GM19025 (cell line): ENCODE measurements around the gene EXPH5.
A peak's percentile ranks its signal among the peaks of the same experiment; 100 is the strongest.
"Not testable (repeated sequence)": the region's sequence is repeated elsewhere in the genome, so short reads cannot be mapped to it uniquely, and the experiment has no call there.

Experiments used
- ATAC-seq: cut with Tn5 transposase; IDR thresholded peaks from one replicate; pipeline ENCODE4 v1.9.1; 2021; ENCODE audit warnings: mild to moderate bottlenecking, low read depth, moderate library complexity; ENCODE audit not compliant: unreplicated experiment

The EXPH5 gene

GRCh38 chr11:108606495-108607160, 13.1 kb upstream of the EXPH5 start:
- ATAC-seq, result no peak

- no peak for ATAC-seq
Observed at GRCh38 chr11:108606070-108606469, 12.5 kb upstream of the EXPH5 start.

GRCh38 chr11:108602818-108603217, 9.2 kb upstream of the EXPH5 start:
- not testable (repeated sequence) for ATAC-seq

GRCh38 chr11:108601150-108601549, 7.6 kb upstream of the EXPH5 start:
- ATAC-seq, result no peak

DNA sequence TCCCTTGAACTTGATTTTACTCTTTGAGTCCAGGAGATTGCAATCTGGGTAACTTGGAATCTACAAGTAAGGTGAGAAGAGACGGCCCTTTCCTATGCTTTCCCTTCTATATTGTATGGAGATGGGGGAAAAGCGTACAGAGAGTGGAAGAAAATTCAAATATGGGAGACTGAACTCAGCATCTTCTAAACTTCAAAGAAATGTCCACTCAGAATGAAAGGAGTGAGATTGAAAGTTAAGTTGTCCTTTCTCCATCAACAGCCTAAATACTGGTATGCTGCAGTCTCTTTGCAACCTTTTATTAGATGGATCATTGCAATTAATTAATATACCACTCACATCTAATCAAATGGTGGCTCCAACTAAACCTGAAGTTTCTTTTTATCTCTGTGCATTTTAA, 6.4 kb upstream of the EXPH5 start:
- ATAC-seq, result no peak

- no peak for ATAC-seq
Observed at GRCh38 chr11:108597736-108598355, 4.3 kb upstream of the EXPH5 start.

DNA sequence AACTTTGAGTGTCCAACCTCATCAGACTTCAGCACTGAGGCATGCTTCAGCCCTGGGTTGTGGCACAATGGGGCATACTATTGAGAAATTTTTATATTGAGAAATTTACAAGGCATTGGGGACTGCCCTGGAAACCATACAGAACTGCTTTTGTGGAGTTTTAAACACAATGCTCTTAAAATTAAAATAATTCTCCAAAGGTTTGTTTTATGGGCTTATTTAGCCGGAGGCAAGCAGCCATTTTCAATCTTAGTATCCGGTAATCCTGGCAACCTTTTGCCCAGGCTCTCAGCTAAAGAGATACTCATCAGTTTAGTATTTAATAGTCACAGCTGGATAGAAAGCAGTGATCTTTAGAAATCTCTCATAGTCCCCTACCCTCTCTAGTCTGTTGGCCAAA, 3.1 kb upstream of the EXPH5 start:
- ATAC-seq, result no peak

DNA sequence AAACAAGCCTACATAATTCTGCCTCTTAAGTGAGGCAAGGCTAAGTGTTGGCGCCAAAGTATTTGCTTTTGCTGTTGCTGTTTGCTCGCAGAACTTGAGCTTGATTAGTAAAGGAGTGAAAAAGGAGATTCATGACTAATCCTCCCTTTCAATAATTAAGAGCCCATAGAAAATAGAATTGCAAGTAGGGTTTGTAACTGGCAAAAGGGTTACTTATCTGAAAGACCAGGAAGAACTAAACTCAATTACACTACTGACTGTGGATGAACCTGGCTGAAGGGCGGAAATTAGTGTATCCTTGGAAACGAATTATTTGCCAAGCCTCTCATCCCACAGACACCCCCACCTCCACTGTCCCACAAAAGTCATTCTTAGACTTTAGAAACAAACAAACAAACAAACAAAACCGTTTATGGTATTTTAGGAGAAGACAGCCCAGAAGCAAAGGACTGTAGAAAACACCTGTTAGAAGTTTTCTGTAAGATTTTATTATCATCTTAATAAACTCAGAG, 411 bp upstream of the EXPH5 start:
- ATAC-seq, result no peak

- peak; percentile 18 for ATAC-seq
Observed at GRCh38 chr11:108592591-108593213, 866 bp downstream of the EXPH5 start.

- ATAC-seq, result no peak
Observed at GRCh38 chr11:108591893-108592292, 1.7 kb downstream of the EXPH5 start.

GRCh38 chr11:108589136-108589535, 4.4 kb downstream of the EXPH5 start:
- no peak for ATAC-seq

- no peak for ATAC-seq
Observed at GRCh38 chr11:108588287-108588686, 5.3 kb downstream of the EXPH5 start.

GRCh38 chr11:108587109-108587508, 6.5 kb downstream of the EXPH5 start:
- ATAC-seq, result no peak

- ATAC-seq, result no peak
Observed at GRCh38 chr11:108586600-108586999, 7.0 kb downstream of the EXPH5 start.

DNA sequence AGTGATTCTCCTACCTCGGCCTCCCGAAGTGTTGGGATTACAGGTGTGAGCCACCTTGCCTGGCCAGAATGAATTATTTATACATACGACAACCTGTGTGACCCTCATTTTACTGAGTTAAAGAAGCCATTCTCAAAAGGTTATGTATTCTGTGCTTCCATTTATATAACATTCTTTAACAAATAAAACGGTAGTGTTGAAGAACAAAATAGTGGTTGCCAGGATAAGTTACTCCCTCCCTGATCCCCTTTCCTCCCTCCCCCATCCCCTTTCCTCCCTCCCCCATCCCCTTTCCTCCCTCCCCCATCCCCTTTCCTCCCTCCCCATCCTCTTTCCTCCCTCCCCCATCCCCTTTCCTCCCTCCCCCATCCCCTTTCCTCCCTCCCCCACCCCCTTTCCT, 7.4 kb downstream of the EXPH5 start:
- not testable (repeated sequence) for ATAC-seq

DNA sequence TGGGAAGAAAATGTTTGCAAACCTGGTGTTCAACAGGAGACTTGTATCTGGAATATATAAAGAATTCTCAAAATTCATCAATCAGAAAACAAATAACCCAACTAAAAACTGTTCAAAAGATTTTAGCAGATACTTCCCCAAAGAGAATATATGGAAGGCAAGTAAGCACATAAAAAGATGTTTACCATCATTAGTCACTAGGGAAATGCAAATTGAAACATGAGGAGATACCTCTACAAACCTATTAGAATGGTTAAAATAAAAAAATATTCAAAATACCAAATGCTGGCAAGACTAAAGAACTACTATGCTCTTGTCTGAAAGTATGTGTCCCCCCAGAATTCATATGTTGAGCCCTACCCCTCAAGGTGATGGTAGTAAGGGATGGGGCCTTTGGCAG, 8.6 kb downstream of the EXPH5 start:
- ATAC-seq, result no peak

GRCh38 chr11:108580645-108581044, 12.9 kb downstream of the EXPH5 start:
- ATAC-seq, result no peak

- no peak for ATAC-seq
Observed at GRCh38 chr11:108580043-108580442, 13.5 kb downstream of the EXPH5 start.

DNA sequence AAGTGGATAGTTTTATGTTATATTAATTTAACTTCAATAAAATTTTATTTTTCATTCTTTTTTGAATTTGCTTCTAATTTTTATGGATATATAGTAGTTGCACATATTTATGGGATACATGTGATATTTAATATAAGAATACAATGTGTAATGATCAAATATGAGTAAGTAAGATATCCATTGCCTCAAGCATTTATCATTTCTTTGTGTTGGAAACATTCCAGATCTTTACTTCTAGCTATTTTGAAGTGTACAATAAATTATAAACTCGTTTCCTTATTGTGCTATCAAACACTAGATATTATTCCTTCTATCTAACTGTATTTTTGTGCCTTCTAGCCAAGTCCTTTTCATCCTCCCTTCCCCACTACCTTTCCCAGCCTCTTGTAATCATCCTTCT, 17.0 kb downstream of the EXPH5 start:
- no peak for ATAC-seq

DNA sequence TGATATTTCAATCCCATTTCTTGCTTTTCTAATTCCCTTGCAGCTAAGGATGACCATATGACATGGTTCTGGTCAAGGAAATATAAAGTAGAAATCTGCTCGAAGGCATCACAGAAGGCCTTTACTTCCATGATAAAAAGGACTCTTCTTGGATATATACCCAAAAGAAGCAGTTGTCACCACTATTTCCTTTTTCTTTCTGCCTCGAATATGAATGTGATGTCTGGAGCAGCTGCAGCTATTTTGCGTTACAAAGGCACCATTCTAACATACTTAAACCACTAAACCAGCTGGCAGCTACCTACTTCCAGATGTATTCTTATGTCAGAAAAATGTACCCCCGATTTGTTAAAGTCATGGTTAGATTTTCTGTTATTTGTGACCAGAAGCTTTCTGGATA, 18.9 kb downstream of the EXPH5 start:
- no peak for ATAC-seq

DNA sequence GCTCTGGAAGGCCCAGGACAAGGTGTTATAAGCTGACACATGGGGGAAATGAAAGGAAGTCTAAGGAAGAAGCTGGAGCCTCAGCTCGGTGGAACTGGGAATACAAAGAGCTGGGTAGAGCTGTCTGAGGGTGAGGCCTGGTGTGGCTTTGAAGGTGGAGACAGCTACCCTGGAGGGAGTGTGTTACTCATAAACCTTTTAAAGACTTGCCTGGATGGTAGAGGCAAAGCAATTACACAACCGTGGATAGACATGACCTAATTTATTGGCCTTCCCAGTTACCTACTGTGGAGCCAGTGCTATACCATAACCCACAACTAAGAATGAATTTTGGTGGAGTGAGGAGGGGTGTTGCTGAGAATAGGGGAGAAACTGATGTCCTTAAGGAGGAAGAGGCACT, 22.6 kb downstream of the EXPH5 start:
- ATAC-seq, result no peak

GRCh38 chr11:108569896-108570295, 23.7 kb downstream of the EXPH5 start:
- ATAC-seq, result no peak
